Osteoblast (primary cell): Measurements from ENCODE around the gene PAX9. TPM values are rescaled to one million over a fixed set of nuclear protein-coding genes. Genes with fewer than 3 reads are reported as not detected.
A peak's percentile ranks its signal among the peaks of the same experiment; 100 is the strongest.

Source experiments
- DNase-seq: peaks from one replicate; pipeline ENCODE4 v3.0.0; 2011; ENCODE audit warnings: low spot score, mixed read lengths; ENCODE audit not compliant: insufficient read length; ENCODE audit errors: missing footprints
- H2AFZ ChIP-seq: 2 replicates; pipeline ENCODE4 v1.6.0; 2011; ENCODE audit warnings: mild to moderate bottlenecking, low read length
- H3K27ac ChIP-seq: 2 replicates; pipeline ENCODE4 v1.5.1; 2011; ENCODE audit warnings: mild to moderate bottlenecking, low read depth, low read length, moderate library complexity
- H3K27me3 ChIP-seq: 2 replicates; pipeline ENCODE4 v1.6.0; 2012; ENCODE audit warnings: mild to moderate bottlenecking, control low read depth, inconsistent platforms, low read length, moderate library complexity; ENCODE audit not compliant: insufficient read depth
- H3K36me3 ChIP-seq: 2 replicates; pipeline ENCODE4 v1.5.1; 2011; ENCODE audit warnings: mild to moderate bottlenecking, low read length, control low read depth, moderate library complexity; ENCODE audit not compliant: insufficient read depth
- H3K4me1 ChIP-seq: 2 replicates; pipeline ENCODE4 v1.5.1; 2011; ENCODE audit warnings: mild to moderate bottlenecking, low read length, control low read depth, moderate library complexity; ENCODE audit not compliant: insufficient read depth
- H3K4me2 ChIP-seq: 2 replicates; pipeline ENCODE4 v1.6.0; 2011; ENCODE audit warnings: mild to moderate bottlenecking, low read length; ENCODE audit not compliant: insufficient read depth
- H3K4me3 ChIP-seq: fragments of 200-600 bp; sonication (generic); 3 replicates; pipeline ENCODE4 v1.5.1; 2012; ENCODE audit warnings: mild to moderate bottlenecking, low read length, inconsistent platforms; ENCODE audit not compliant: insufficient read depth
- H3K79me2 ChIP-seq: 2 replicates; pipeline ENCODE4 v1.6.0; 2012; ENCODE audit warnings: mild to moderate bottlenecking, low read length, control low read depth, inconsistent platforms; ENCODE audit not compliant: insufficient read depth
- H3K9me3 ChIP-seq: 2 replicates; pipeline ENCODE4 v1.5.1; 2011; ENCODE audit warnings: low read depth, low read length, control low read depth
- H4K20me1 ChIP-seq: 2 replicates; pipeline ENCODE4 v1.6.0; 2012; ENCODE audit warnings: mild to moderate bottlenecking, low read length, control low read depth; ENCODE audit not compliant: insufficient read depth
- total RNA-seq: library from RNA; depleted of rRNA; stranded (reverse); fragments of >200 nt; gene quantifications from 2 replicates; pipeline ENCODE4 v1.2.3, GENCODE V29; 2012
- TF ChIP-seq, protein P1 (sequence below): IDR thresholded peaks from 2 replicates; pipeline ENCODE4 v1.5.1; 2011; ENCODE audit warnings: mild to moderate bottlenecking, low read depth, low read length, moderate library complexity; ENCODE audit errors: extremely low read depth

The PAX9 gene
- total RNA-seq, 1 donor = under 0.01 TPM

- no peaks in the 10 kb centered on the region for H3K79me2 ChIP-seq
- H3K9me3 ChIP-seq = no peaks in the 10 kb centered on the region
- TF ChIP-seq, protein P1, sequence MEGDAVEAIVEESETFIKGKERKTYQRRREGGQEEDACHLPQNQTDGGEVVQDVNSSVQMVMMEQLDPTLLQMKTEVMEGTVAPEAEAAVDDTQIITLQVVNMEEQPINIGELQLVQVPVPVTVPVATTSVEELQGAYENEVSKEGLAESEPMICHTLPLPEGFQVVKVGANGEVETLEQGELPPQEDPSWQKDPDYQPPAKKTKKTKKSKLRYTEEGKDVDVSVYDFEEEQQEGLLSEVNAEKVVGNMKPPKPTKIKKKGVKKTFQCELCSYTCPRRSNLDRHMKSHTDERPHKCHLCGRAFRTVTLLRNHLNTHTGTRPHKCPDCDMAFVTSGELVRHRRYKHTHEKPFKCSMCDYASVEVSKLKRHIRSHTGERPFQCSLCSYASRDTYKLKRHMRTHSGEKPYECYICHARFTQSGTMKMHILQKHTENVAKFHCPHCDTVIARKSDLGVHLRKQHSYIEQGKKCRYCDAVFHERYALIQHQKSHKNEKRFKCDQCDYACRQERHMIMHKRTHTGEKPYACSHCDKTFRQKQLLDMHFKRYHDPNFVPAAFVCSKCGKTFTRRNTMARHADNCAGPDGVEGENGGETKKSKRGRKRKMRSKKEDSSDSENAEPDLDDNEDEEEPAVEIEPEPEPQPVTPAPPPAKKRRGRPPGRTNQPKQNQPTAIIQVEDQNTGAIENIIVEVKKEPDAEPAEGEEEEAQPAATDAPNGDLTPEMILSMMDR = peak; percentile 56
- no peaks in the 10 kb centered on the region for H3K4me1 ChIP-seq
- H3K27me3 ChIP-seq = peaks cover 72% of the 10 kb centered on the region
- no peaks in the 10 kb centered on the region for H4K20me1 ChIP-seq
- peak overlapping the region; percentile 91 for H2AFZ ChIP-seq
- H3K27ac ChIP-seq = no peak overlapping the region
- H3K4me3 ChIP-seq = peak overlapping the region; percentile 67
- H3K4me2 ChIP-seq = peak overlapping the region; percentile 81
- no peaks in the 10 kb centered on the region for H3K36me3 ChIP-seq
- DNase-seq = peak; percentile 89
These were observed 13.6 kb upstream of the PAX9 start for GRCh38 chr14:36647824-36648753.

DNA sequence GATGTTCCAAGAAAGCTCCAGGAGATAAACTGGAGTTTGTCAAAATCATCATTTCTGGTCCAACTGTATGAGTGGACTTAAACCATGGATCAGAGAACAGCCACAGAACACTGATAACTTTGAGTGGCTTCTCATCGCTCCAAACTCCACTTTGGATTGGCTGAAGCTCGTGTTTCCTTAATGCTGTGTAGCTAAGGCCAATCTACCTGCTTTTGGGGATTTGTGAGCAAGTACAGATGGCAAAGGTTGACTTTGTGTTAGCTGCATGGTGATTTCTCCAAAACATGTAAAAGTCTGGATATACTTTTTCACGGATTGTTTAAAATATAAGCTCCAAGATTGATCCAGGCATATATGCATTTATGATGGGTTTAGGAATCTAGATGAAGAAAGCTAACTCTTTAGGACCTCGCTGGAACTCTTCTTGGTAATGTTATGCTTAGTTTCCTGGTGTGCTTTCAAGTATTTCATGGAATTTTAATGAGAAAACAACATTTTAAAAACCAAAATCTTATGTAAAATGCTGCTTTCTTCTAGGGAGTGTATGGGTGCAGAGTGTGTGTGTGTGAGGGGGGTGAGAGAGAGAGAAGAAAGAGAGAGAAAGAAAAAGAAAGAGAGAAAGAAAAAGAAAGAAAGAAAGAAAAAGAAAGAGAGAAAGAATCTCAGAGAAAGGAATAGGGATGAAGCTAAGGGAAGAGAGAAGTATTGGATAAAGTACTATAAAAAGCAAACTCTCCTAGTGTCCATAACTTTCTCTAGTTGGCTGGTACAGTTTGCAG lies 11.6 kb upstream of the PAX9 start:
- DNase-seq = no peak
- TF ChIP-seq, protein P1 = no peak
- H3K4me3 ChIP-seq = no peak overlapping the region
- H3K27me3 ChIP-seq = peaks cover 90% of the 10 kb centered on the region
- H3K4me2 ChIP-seq = no peak overlapping the region
- H3K27ac ChIP-seq = no peak overlapping the region
- no peaks in the 10 kb centered on the region for H3K4me1 ChIP-seq
- no peaks in the 10 kb centered on the region for H3K79me2 ChIP-seq
- H3K9me3 ChIP-seq = no peaks in the 10 kb centered on the region
- H2AFZ ChIP-seq = no peak overlapping the region
- no peaks in the 10 kb centered on the region for H3K36me3 ChIP-seq
- H4K20me1 ChIP-seq = no peaks in the 10 kb centered on the region

GRCh38 chr14:36652542-36653201 lies 9.0 kb upstream of the PAX9 start:
- no peak overlapping the region for H3K27ac ChIP-seq
- no peaks in the 10 kb centered on the region for H3K4me1 ChIP-seq
- DNase-seq = no peak
- H3K4me2 ChIP-seq = no peak overlapping the region
- H3K79me2 ChIP-seq = no peaks in the 10 kb centered on the region
- no peaks in the 10 kb centered on the region for H3K9me3 ChIP-seq
- TF ChIP-seq, protein P1 = no peak
- no peak overlapping the region for H3K4me3 ChIP-seq
- no peak overlapping the region for H2AFZ ChIP-seq
- no peaks in the 10 kb centered on the region for H4K20me1 ChIP-seq
- H3K27me3 ChIP-seq = peaks cover 91% of the 10 kb centered on the region
- H3K36me3 ChIP-seq = no peaks in the 10 kb centered on the region
